ENCODE results near the gene PRXL2B.

DNA sequence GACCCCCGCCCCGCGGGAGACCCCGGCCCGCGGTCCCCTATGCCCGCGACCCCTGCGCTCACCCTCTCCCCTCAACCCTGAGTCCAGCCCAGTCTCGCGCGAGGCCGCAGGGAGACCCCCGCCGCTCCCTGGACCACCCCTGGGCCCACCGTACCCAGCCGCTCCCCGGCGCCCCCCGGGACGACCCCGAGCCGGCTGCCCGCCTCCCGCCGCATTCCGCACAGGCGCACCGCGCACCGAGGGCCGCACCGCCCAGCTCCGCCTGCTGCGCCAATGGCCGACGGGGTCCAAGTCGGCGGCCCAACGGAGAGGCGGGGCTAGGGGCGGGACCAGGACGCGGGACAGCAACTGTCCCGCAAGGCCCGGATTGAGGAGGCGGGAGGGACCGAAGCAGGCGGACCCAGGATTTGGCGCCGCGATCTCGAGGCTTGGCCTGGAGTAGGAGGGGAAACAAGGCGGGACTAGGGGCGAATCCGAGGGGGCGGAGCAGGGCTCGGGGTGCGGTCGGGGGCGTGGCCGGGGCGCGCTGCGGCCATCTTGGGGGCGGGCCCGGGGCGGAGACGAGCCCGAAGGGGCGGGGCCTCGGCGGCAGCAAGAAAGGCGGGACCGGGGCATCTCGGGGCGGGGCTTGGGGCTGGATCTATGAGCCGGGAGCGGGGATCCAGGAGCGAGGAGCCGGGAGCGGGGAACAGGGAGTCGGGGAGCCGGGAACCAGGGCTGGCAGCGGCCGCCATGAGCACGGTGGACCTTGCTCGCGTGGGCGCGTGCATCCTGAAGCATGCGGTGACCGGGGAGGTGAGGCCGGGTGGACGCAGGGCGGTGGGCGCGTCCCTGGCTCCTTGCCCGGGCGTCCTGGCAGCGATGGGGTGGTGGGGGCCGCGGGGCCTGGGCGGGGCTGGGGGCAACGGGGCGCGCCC, at the start of gene PRXL2B:
- TF ChIP-seq, protein P1, sequence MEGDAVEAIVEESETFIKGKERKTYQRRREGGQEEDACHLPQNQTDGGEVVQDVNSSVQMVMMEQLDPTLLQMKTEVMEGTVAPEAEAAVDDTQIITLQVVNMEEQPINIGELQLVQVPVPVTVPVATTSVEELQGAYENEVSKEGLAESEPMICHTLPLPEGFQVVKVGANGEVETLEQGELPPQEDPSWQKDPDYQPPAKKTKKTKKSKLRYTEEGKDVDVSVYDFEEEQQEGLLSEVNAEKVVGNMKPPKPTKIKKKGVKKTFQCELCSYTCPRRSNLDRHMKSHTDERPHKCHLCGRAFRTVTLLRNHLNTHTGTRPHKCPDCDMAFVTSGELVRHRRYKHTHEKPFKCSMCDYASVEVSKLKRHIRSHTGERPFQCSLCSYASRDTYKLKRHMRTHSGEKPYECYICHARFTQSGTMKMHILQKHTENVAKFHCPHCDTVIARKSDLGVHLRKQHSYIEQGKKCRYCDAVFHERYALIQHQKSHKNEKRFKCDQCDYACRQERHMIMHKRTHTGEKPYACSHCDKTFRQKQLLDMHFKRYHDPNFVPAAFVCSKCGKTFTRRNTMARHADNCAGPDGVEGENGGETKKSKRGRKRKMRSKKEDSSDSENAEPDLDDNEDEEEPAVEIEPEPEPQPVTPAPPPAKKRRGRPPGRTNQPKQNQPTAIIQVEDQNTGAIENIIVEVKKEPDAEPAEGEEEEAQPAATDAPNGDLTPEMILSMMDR (IDR thresholded peaks at IDR 0.05) = peak in 2 of 4 experiments; percentile 30 to 38
- TF ChIP-seq POLR2A (IDR thresholded peaks at IDR 0.05) (peak; percentile 98), POLR2AphosphoS5 (IDR thresholded peaks at IDR 0.05) (peak; percentile 94)
